ENCODE data around the gene TPST2. TPM values are rescaled to one million over a fixed set of nuclear protein-coding genes. Genes with fewer than 3 reads are reported as not detected.

TPST2 gene
- total and polyA plus RNA-seq, 8 donors, result 91.4 to 534 (median 175) TPM

DNA sequence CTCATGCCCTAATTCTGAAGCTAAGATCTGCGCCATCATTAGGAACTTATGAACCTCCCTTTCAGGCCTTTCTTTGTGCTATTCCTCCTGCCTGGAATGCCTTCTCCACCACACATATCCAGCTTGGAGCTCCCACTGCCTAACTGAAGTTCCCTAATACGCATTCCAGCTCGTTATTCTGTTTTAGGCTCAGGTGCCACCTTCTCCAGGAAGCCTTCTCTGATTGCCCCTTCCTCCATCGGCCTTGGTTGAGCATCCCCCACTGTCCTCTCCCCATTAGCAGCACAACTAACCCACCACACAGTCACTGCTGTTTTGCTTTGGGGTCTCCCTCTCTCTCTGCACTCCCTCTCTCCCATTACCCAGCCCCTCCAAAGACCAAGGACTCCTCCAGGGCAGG lies 22.7 kb upstream of the TPST2 start:
- 82 to 91% methylated on average over 4 of the region's 4 CpGs for WGBS, 2 donors
- Histone ChIP-seq H3K27ac (no peak overlapping the region), H3K27me3 (no peaks in the 10 kb centered on the region), H3K4me1 (no peaks in the 10 kb centered on the region), H3K9me3 (no peaks in the 10 kb centered on the region), H3K4me3 (no peak overlapping the region), H3K36me3 (no peaks in the 10 kb centered on the region)
- TF ChIP-seq, protein P1, sequence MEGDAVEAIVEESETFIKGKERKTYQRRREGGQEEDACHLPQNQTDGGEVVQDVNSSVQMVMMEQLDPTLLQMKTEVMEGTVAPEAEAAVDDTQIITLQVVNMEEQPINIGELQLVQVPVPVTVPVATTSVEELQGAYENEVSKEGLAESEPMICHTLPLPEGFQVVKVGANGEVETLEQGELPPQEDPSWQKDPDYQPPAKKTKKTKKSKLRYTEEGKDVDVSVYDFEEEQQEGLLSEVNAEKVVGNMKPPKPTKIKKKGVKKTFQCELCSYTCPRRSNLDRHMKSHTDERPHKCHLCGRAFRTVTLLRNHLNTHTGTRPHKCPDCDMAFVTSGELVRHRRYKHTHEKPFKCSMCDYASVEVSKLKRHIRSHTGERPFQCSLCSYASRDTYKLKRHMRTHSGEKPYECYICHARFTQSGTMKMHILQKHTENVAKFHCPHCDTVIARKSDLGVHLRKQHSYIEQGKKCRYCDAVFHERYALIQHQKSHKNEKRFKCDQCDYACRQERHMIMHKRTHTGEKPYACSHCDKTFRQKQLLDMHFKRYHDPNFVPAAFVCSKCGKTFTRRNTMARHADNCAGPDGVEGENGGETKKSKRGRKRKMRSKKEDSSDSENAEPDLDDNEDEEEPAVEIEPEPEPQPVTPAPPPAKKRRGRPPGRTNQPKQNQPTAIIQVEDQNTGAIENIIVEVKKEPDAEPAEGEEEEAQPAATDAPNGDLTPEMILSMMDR (IDR thresholded peaks at IDR 0.05), result no peak
- intact Hi-C loops (cut with DNase I), result no loop called here
- FAIRE-seq (no peak), DNase-seq (no peak), ATAC-seq (no peak)

DNA sequence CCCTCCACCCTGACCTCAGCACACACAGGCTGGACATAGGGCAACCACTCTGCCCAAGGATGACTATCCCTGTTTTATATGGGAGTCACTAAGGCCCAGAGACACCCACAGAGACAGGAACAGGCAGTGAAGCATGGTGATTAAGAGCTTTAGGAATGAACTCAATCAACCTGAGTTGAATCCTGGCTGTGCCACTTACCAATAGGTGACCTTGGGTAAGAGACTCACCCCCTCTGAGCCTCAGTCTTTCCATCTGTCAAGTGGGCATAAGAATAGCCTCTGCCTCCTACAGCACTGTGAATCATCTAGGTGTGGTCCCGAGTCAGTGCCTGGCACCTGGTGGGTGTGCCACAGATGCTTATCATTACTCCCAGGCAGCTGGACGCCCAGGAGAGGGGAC lies 21.1 kb upstream of the TPST2 start:
- Histone ChIP-seq H3K4me1 (no peaks in the 10 kb centered on the region), H3K27me3 (no peaks in the 10 kb centered on the region), H3K27ac (no peak overlapping the region), H3K4me3 (no peak overlapping the region), H3K36me3 (no peaks in the 10 kb centered on the region), H3K9me3 (no peaks in the 10 kb centered on the region)
- FAIRE-seq (no peak), DNase-seq (no peak), ATAC-seq (no peak)
- 67 to 71% methylated on average over 2 of the region's 2 CpGs for WGBS, 2 donors
- intact Hi-C loops (cut with DNase I), result no loop called here
- TF ChIP-seq, protein P1 (IDR thresholded peaks at IDR 0.05), result no peak

DNA sequence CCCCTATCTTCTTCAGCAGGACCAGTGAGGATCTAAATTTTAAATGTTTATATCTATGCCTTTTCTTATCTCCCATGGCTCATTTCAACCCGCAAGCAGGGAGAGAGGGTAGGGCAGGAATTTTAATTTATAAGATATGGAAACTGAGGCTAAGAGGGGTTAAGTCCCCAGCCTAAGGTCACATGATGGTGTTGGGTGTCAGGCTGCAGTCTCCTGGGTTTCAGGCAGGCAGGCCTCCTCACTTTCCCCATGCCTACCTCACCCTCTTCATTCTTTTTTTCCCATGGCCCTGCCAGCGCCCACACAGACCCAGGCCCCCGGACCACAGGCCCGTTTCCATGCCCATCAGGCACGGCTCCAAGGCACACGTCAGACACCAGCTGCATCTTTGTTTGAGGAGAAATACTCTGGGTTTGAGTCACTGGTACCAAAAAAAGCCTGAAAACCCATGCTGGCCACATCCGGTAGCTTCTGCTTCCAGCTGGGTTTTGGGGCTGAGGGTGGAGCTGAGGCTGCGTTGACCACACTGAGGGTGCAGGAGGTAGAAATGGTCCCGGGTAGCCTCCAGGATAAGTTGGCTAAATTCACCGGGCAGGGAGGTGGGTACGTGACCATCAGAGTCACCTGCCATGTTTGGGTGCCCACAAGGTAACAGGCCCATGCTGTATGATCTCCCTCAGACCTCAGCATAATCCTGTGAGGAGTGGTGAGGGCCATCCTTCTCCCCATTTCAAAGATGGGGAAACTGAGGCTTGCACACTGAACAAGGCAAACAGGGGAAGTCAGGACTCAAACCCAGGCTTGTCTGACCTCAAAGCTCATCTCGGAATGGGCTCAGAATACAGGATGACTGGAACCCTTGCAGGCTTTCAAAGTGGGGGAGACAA lies 20.4 kb upstream of the TPST2 start:
- ATAC-seq (peak in 2 of 4 donors; percentile 47 to 52), DNase-seq (no peak), FAIRE-seq (no peak)
- Histone ChIP-seq H3K27ac (no peak overlapping the region), H3K9me3 (no peaks in the 10 kb centered on the region), H3K36me3 (no peaks in the 10 kb centered on the region), H3K4me3 (no peak overlapping the region), H3K4me1 (no peaks in the 10 kb centered on the region), H3K27me3 (no peaks in the 10 kb centered on the region)
- intact Hi-C loops (cut with DNase I), result no loop called here
- TF ChIP-seq, protein P1 (IDR thresholded peaks at IDR 0.05), result no peak
- WGBS, 2 donors, result 66 to 78% methylated on average over 12 of the region's 12 CpGs

DNA sequence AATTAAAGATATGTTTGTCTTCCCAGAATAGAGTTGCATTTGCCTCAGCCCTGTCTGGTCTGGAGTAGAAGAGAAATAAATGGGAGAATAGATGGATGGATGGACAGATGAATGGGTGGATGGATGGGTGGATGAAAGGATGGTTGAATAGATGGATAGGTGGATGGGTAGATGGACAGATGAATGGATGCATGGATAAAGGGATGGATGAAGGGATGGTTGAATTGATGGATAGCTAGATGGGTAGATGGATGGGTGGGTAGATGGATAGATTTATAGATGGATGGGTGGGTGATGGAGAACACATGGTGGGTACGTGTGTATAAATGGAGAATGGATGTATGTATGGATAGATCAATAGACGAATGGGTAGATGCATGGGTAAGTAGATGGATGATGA lies 19.4 kb upstream of the TPST2 start:
- Histone ChIP-seq H3K27me3 (no peaks in the 10 kb centered on the region), H3K27ac (no peak overlapping the region), H3K36me3 (no peaks in the 10 kb centered on the region), H3K9me3 (no peaks in the 10 kb centered on the region), H3K4me3 (no peak overlapping the region), H3K4me1 (no peaks in the 10 kb centered on the region)
- intact Hi-C loops (cut with DNase I), result no loop called here
- ATAC-seq (no peak), DNase-seq (no peak), FAIRE-seq (no peak)
- WGBS, 2 donors, result 60 to 69% methylated on average over 2 of the region's 2 CpGs
- TF ChIP-seq, protein P1 (IDR thresholded peaks at IDR 0.05), result no peak

DNA sequence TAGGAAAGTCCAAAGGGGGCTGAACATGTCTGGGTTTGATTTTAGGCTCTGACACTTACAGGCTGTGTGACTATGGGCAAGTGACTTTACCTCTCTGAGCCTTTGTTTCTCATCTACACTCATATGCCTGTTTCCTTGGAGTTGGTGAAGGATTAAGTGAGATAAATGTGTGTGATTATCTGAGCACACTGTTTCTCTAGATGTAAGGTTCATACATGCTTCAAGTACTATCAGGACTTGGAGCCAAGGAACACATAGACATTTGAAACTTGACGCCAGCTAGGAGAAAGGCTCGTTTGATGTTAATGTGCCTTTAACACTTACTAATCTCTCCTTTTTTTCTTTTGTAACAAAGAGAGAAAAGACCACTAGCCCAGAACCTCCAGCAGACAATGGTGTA lies 18.2 kb upstream of the TPST2 start:
- Histone ChIP-seq H3K9me3 (no peaks in the 10 kb centered on the region), H3K4me3 (no peak overlapping the region), H3K36me3 (no peaks in the 10 kb centered on the region), H3K27ac (no peak overlapping the region), H3K4me1 (no peaks in the 10 kb centered on the region), H3K27me3 (no peaks in the 10 kb centered on the region)
- TF ChIP-seq, protein P1 (IDR thresholded peaks at IDR 0.05), result no peak
- FAIRE-seq, result no peak
- DNase-seq, result no peak
- ATAC-seq, result no peak
- intact Hi-C loops (cut with DNase I), result no loop called here
- WGBS, 2 donors, result 28 to 32% methylated on average over 2 of the region's 2 CpGs

Data from pancreas (tissue), 10 donors.